Fibroblast of skin of left biceps (primary cell): ENCODE results near the gene HLA-E.
"Not testable (repeated sequence)": the region's sequence is repeated elsewhere in the genome, so short reads cannot be mapped to it uniquely, and the experiment has no call there.

Source experiments
- DNase-seq, 2 experiments: peaks; one replicate each; pipeline ENCODE4 v3.0.0-alpha.2; 2013; ENCODE audit warnings: low read depth in 2 of 2

The HLA-E gene

GRCh38 chr6:30480536-30481156 lies 8.7 kb upstream of the HLA-E start:
- DNase-seq = no peak

GRCh38 chr6:30481211-30481964 lies 7.9 kb upstream of the HLA-E start:
- DNase-seq = no peak

- not testable (repeated sequence) for DNase-seq
These were observed 7.2 kb upstream of the HLA-E start for GRCh38 chr6:30481965-30482644.

GRCh38 chr6:30483677-30484279 lies 5.5 kb upstream of the HLA-E start:
- no peak for DNase-seq

- no peak for DNase-seq
These were observed 4.1 kb upstream of the HLA-E start for GRCh38 chr6:30485236-30485635.

- no peak for DNase-seq
These were observed 1.4 kb upstream of the HLA-E start for GRCh38 chr6:30487926-30488325.

GRCh38 chr6:30488697-30489080 lies 620 bp upstream of the HLA-E start:
- not testable (repeated sequence) for DNase-seq

GRCh38 chr6:30490026-30490876 lies 942 bp downstream of the HLA-E start:
- no peak for DNase-seq

GRCh38 chr6:30491291-30491953 lies 2.1 kb downstream of the HLA-E start:
- DNase-seq = not testable (repeated sequence)

- no peak for DNase-seq
These were observed 3.0 kb downstream of the HLA-E start for GRCh38 chr6:30491991-30492952.

- DNase-seq = no peak
These were observed 4.4 kb downstream of the HLA-E start for GRCh38 chr6:30493643-30494250.

- DNase-seq = no peak
These were observed 5.1 kb downstream of the HLA-E start for GRCh38 chr6:30494291-30494861.

GRCh38 chr6:30495060-30495459 lies 5.8 kb downstream of the HLA-E start:
- DNase-seq = not testable (repeated sequence)

- DNase-seq = no peak
These were observed 6.7 kb downstream of the HLA-E start for GRCh38 chr6:30495993-30496392.

GRCh38 chr6:30497261-30497599 lies 7.9 kb downstream of the HLA-E start:
- DNase-seq = not testable (repeated sequence)

GRCh38 chr6:30497714-30498113 lies 8.4 kb downstream of the HLA-E start:
- DNase-seq = no peak

GRCh38 chr6:30498705-30499104 lies 9.4 kb downstream of the HLA-E start:
- DNase-seq = not testable (repeated sequence)

GRCh38 chr6:30500421-30501355 lies 11.4 kb downstream of the HLA-E start:
- no peak for DNase-seq
